Endothelial cell of umbilical vein (primary cell): Measurements from ENCODE around the gene IER5. TPM values are rescaled to one million over a fixed set of nuclear protein-coding genes. Genes with fewer than 3 reads are reported as not detected.

Experiments used
- BruUV-seq: library from RNA; stranded (reverse); fragments of 400-500 nt; replicated peaks from 2 replicates; lab custom pipeline; 2021; lab: Mats Ljungman, UMichigan
- CTCF ChIA-PET: fragments of 300-600, 350-600 bp; sonication (Branson Sonifier 250); formaldehyde crosslinking; loops from one replicate; lab custom pipeline; 2021; ENCODE audit warnings: antibody characterized with exemption, inconsistent platforms; lab: Charles Lee
- POLR2A ChIA-PET: fragments of 300-600, 350-600 bp; sonication (Branson Sonifier 250); formaldehyde crosslinking; loops from one replicate; lab custom pipeline; 2021; ENCODE audit warnings: antibody characterized with exemption, inconsistent platforms; lab: Charles Lee
- DNase-seq: peaks from one replicate; pipeline ENCODE4 v3.0.0-alpha.2; 2011; ENCODE audit warnings: low read depth, low spot score
- FAIRE-seq: peaks from 2 replicates; lab custom pipeline; 2011; peaks lifted over from hg19 to GRCh38; lab: Jason Lieb, UNC
- H2AFZ ChIP-seq: 2 replicates; pipeline ENCODE4 v1.6.0; 2012; ENCODE audit warnings: low read depth, low read length, control low read depth, inconsistent platforms
- H3K27ac ChIP-seq: 2 replicates; pipeline ENCODE4 v1.5.1; 2011; ENCODE audit warnings: low read depth, mild to moderate bottlenecking, control low read depth, low read length, moderate library complexity; ENCODE audit not compliant: insufficient read depth
- H3K27me3 ChIP-seq, 2 experiments: 2 replicates each; pipeline versions ENCODE4 v1.6.0 to v1.6.1; 2011; ENCODE audit warnings: low read length in 2 of 2, mixed read lengths in 1 of 2; ENCODE audit not compliant: control insufficient read depth in 2 of 2, insufficient read depth in 2 of 2
- H3K36me3 ChIP-seq, 2 experiments: 2 replicates in 1 of 2; 3 replicates in 1 of 2; pipeline ENCODE4 v1.5.1; 2011; ENCODE audit warnings: low read length in 2 of 2, mild to moderate bottlenecking in 1 of 2, moderate library complexity in 1 of 2; ENCODE audit not compliant: control insufficient read depth in 2 of 2, insufficient read depth in 2 of 2; ENCODE audit errors: extremely low read depth in 1 of 2
- H3K4me1 ChIP-seq: 3 replicates; pipeline ENCODE4 v1.5.1; 2011; ENCODE audit warnings: mild to moderate bottlenecking, low read length; ENCODE audit not compliant: control insufficient read depth, insufficient read depth; ENCODE audit errors: extremely low read depth
- H3K4me2 ChIP-seq: 2 replicates; pipeline ENCODE4 v1.6.1; 2011; ENCODE audit warnings: low read length, control low read depth, mixed read lengths; ENCODE audit not compliant: insufficient read depth
- H3K4me3 ChIP-seq, 3 experiments: fragments of 200-600 bp in 1 of 3; sonication (generic), shearing (Covaris generic) in 1 of 3; replicated peaks in 1 of 3; 2 replicates each; pipeline ENCODE4 v1.5.1; 2011 to 2016; ENCODE audit warnings: control low read depth in 3 of 3, low read length in 3 of 3, mild to moderate bottlenecking in 2 of 3, inconsistent platforms in 1 of 3, low read depth in 1 of 3, moderate library complexity in 1 of 3; ENCODE audit not compliant: insufficient read depth in 1 of 3
- H3K79me2 ChIP-seq: 2 replicates; pipeline ENCODE4 v1.6.0; 2012; ENCODE audit warnings: low read length, inconsistent platforms; ENCODE audit not compliant: control insufficient read depth, insufficient read depth
- H3K9ac ChIP-seq: replicated peaks from 2 replicates; pipeline ENCODE3; 2011; ENCODE audit warnings: low read length, control low read depth; ENCODE audit not compliant: insufficient read depth; ENCODE audit errors: extremely low read depth
- H3K9me1 ChIP-seq: replicated peaks from 3 replicates; pipeline ENCODE4 v1.6.0; 2011; ENCODE audit warnings: mild to moderate bottlenecking, low read length; ENCODE audit not compliant: control insufficient read depth, insufficient read depth; ENCODE audit errors: extremely low read depth
- H3K9me3 ChIP-seq: replicated peaks from 2 replicates; pipeline ENCODE4 v1.5.1; 2012; ENCODE audit warnings: low read length, inconsistent platforms; ENCODE audit not compliant: control insufficient read depth, insufficient read depth
- H4K20me1 ChIP-seq: replicated peaks from 2 replicates; pipeline ENCODE3; 2011; ENCODE audit warnings: mild to moderate bottlenecking, low read length; ENCODE audit not compliant: control insufficient read depth, insufficient read depth; ENCODE audit errors: extremely low read depth
- EZH2 ChIP-seq: IDR thresholded peaks from 2 replicates; pipeline ENCODE4 v1.6.1; 2012; ENCODE audit warnings: borderline replicate concordance, low read depth, mild to moderate bottlenecking, moderate library complexity, low read length, inconsistent platforms; ENCODE audit not compliant: severe bottlenecking
- FOS ChIP-seq: IDR thresholded peaks from 2 replicates; pipeline ENCODE4 v1.6.1; 2011; ENCODE audit warnings: mild to moderate bottlenecking, low read length, moderate library complexity, borderline replicate concordance; ENCODE audit not compliant: insufficient read depth
- GATA2 ChIP-seq: IDR thresholded peaks from 2 replicates; pipeline ENCODE4 v1.7.0; 2011; ENCODE audit warnings: low read depth, mild to moderate bottlenecking, moderate library complexity, mixed read lengths, low read length; ENCODE audit not compliant: insufficient read length, insufficient read depth
- JUN ChIP-seq: IDR thresholded peaks from 2 replicates; pipeline ENCODE4 v1.6.1; 2011; ENCODE audit warnings: borderline replicate concordance, low read depth; ENCODE audit not compliant: insufficient read length, insufficient read depth
- MAX ChIP-seq: IDR thresholded peaks from 2 replicates; pipeline ENCODE4 v1.6.1; 2011; ENCODE audit not compliant: insufficient read depth, insufficient read length
- MYC ChIP-seq: IDR thresholded peaks from one replicate; pipeline ENCODE4 v1.6.1; 2011; ENCODE audit warnings: mild to moderate bottlenecking, low read depth, low read length
- POLR2A ChIP-seq: IDR thresholded peaks from 2 replicates; pipeline ENCODE4 v1.6.1; 2012; ENCODE audit warnings: low read depth, mild to moderate bottlenecking, control low read depth, low read length
- POLR2AphosphoS5 ChIP-seq: IDR thresholded peaks from 2 replicates; pipeline ENCODE4 v1.6.1; 2012; ENCODE audit warnings: low read depth, mild to moderate bottlenecking, control low read depth, low read length, moderate library complexity; ENCODE audit not compliant: insufficient read depth
- dilution Hi-C: fragments of 300-500 bp; cut with MboI; formaldehyde crosslinking; loops from one replicate; pipeline ENCODE4 v1.15.0; 2019; ENCODE audit warnings: low sequenced_read_pairs; ENCODE audit not compliant: extremely low pct_ligation_motif_present
- intact Hi-C: fragments of 100-400 bp; cut with micrococcal nuclease; formaldehyde crosslinking; loops from one replicate; pipeline ENCODE4 v1.10.0; 2022
- polyA plus RNA-seq, 4 experiments: library from polyadenylated mRNA; depleted of rRNA in 3 of 4; stranded (reverse) in 3 of 4; unstranded in 1 of 4; fragments of >200 nt; gene quantifications; 2 replicates each; pipeline versions ENCODE4 v1.2.1 to v1.2.3, GENCODE V29; 2011 to 2012; ENCODE audit warnings: missing spikeins in 1 of 4
- total RNA-seq: library from RNA; stranded (reverse); gene quantifications from 2 replicates; pipeline ENCODE4 v1.2.3, GENCODE V29; 2021

Gene IER5
- total and polyA plus RNA-seq, 2 donors (not counting 3 experiments of a cell fraction or from before 2014, with no cell fraction given), result 6.6 to 14.4 TPM

DNA sequence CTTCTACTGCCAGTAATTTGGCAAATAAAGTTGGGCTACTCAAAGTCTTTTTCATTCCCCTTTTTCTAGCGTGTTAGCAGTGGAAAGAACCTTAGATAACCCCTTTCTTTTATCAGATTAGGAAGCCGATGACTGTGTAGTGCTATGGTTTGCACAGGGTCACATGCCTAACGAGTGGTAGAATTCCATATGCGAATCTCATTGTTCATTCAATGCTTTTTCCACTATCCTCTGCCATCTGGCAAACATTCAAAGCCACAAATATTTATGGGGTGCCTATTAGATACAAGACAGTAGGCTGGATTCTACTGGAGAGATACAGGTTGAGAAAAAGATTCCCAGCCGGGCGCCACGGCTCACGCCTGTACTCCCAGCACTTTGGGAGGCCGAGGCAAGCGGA, 14.9 kb upstream of the IER5 start:
- peak; percentile 45 for TF ChIP-seq GATA2
- TF ChIP-seq MYC, result no peak
- no peak for TF ChIP-seq EZH2
- peak; percentile 15 for TF ChIP-seq FOS
- H3K4me2 ChIP-seq, result no peak overlapping the region
- H3K36me3 ChIP-seq, result no peaks in the 10 kb centered on the region
- intact Hi-C loops, result no loop called here
- DNase-seq (peak; percentile 55), FAIRE-seq (no peak)
- POLR2A ChIA-PET, result no interaction called here
- H3K9ac ChIP-seq, result no peak overlapping the region
- no peaks in the 10 kb centered on the region for H3K79me2 ChIP-seq
- no TSS peak for BruUV-seq
- CTCF ChIA-PET, result interaction anchor here (0.8 to 1.0 kb wide), 2 partner anchors 68 to 69 kb away, joined by 3 to 4 read pairs; no protein-coding TSS in a partner anchor
- no peak overlapping the region for H3K4me3 ChIP-seq
- no peak overlapping the region for H3K27ac ChIP-seq
- no peaks in the 10 kb centered on the region for H3K9me3 ChIP-seq
- dilution Hi-C loops, result no loop called here
- no peaks in the 10 kb centered on the region for H3K9me1 ChIP-seq
- H3K27me3 ChIP-seq, result peaks cover 11 to 17% of the 10 kb centered on the region in 2 experiments
- no peaks in the 10 kb centered on the region for H3K4me1 ChIP-seq
- no peaks in the 10 kb centered on the region for H4K20me1 ChIP-seq
- no peak overlapping the region for H2AFZ ChIP-seq

- POLR2A ChIA-PET, result interaction anchor here (0.9 to 1.1 kb wide), 2 partner anchors 13 to 43 kb away, joined by 3 to 4 read pairs; no protein-coding TSS in a partner anchor
- no peaks in the 10 kb centered on the region for H4K20me1 ChIP-seq
- intact Hi-C loops, result no loop called here
- H3K9ac ChIP-seq, result no peak overlapping the region
- dilution Hi-C loops, result no loop called here
- CTCF ChIA-PET, result interaction anchor here (0.6 to 2.6 kb wide), 4 partner anchors 8 to 66 kb away, joined by 3 to 19 read pairs (median 9); no protein-coding TSS in a partner anchor
- no peak overlapping the region for H3K27ac ChIP-seq
- no peak for TF ChIP-seq MAX
- TF ChIP-seq GATA2, result no peak
- no peak for TF ChIP-seq JUN
- TF ChIP-seq FOS, result no peak
- TF ChIP-seq EZH2, result no peak
- no peak for TF ChIP-seq POLR2A
- TF ChIP-seq POLR2AphosphoS5, result no peak
- no peak for TF ChIP-seq MYC
- DNase-seq, result no peak
- H3K4me1 ChIP-seq, result no peaks in the 10 kb centered on the region
- no peaks in the 10 kb centered on the region for H3K36me3 ChIP-seq
- no peak overlapping the region for H3K4me3 ChIP-seq
- no peak overlapping the region for H2AFZ ChIP-seq
- no peaks in the 10 kb centered on the region for H3K79me2 ChIP-seq
- no peak overlapping the region for H3K4me2 ChIP-seq
- BruUV-seq, result no TSS peak
- H3K27me3 ChIP-seq, result peaks cover 11 to 23% of the 10 kb centered on the region in 2 experiments
- H3K9me1 ChIP-seq, result no peaks in the 10 kb centered on the region
- H3K9me3 ChIP-seq, result no peaks in the 10 kb centered on the region
- no peak for FAIRE-seq
These were observed 12.6 kb upstream of the IER5 start for GRCh38 chr1:181075766-181076350.
